HEK293T (cell line): Measurements from ENCODE around the gene PLD1.

Source experiments
- CTCF ChIA-PET: fragments of 350-600 bp; formaldehyde crosslinking; extraction: SDS; loops from one replicate; lab custom pipeline; 2021; ENCODE audit warnings: antibody characterized with exemption, inconsistent platforms; lab: Yijun Ruan, JAX
- POLR2A ChIA-PET: fragments of 350-600 bp; formaldehyde crosslinking; extraction: SDS; loops from one replicate; lab custom pipeline; 2020; ENCODE audit warnings: antibody characterized with exemption, inconsistent platforms; lab: Yijun Ruan, JAX
- DNase-seq: peaks from one replicate; pipeline ENCODE4 v3.0.0; 2012; ENCODE audit warnings: mixed read lengths; ENCODE audit errors: extremely low spot score
- ARNT ChIP-seq: fragments of 450-650 bp; IDR thresholded peaks from 2 replicates; pipeline ENCODE4 v1.6.1; 2017; ENCODE audit warnings: mild to moderate bottlenecking
- BHLHE40 ChIP-seq: fragments of 450-650 bp; IDR thresholded peaks from 2 replicates; pipeline ENCODE4 v1.6.1; 2016; ENCODE audit warnings: mild to moderate bottlenecking, moderate library complexity, borderline replicate concordance
- CTBP1 ChIP-seq: fragments of 450-650 bp; IDR thresholded peaks from 2 replicates; pipeline ENCODE4 v1.6.1; 2016; ENCODE audit warnings: borderline replicate concordance
- ELF4 ChIP-seq: fragments of 450-650 bp; IDR thresholded peaks from 2 replicates; pipeline ENCODE4 v1.6.1; 2017; ENCODE audit warnings: antibody characterized with exemption
- FOXA1 ChIP-seq: fragments of 450-650 bp; IDR thresholded peaks from 2 replicates; pipeline ENCODE4 v1.6.1; 2016; ENCODE audit warnings: mild to moderate bottlenecking
- FOXK2 ChIP-seq: fragments of 450-650 bp; IDR thresholded peaks from 2 replicates; pipeline ENCODE4 v1.6.1; 2016; ENCODE audit warnings: mild to moderate bottlenecking
- FOXM1 ChIP-seq: fragments of 450-650 bp; IDR thresholded peaks from 2 replicates; pipeline ENCODE4 v1.6.1; 2017; ENCODE audit warnings: mild to moderate bottlenecking, borderline replicate concordance
- HDGF ChIP-seq: fragments of 450-650 bp; IDR thresholded peaks from 2 replicates; pipeline ENCODE4 v1.6.1; 2017; ENCODE audit warnings: antibody characterized with exemption, borderline replicate concordance
- L3MBTL2 ChIP-seq: fragments of 450-650 bp; conservative IDR thresholded peaks from 2 replicates; pipeline ENCODE4 v1.6.1; 2016; ENCODE audit warnings: mild to moderate bottlenecking
- LEF1 ChIP-seq: fragments of 450-650 bp; IDR thresholded peaks from 2 replicates; pipeline ENCODE4 v1.6.1; 2017; ENCODE audit warnings: mild to moderate bottlenecking, borderline replicate concordance
- NFRKB ChIP-seq: fragments of 450-650 bp; IDR thresholded peaks from 2 replicates; pipeline ENCODE4 v1.6.1; 2016; ENCODE audit warnings: mild to moderate bottlenecking, moderate library complexity
- PKNOX1 ChIP-seq: fragments of 450-650 bp; IDR thresholded peaks from 2 replicates; pipeline ENCODE4 v1.6.1; 2016
- SP1 ChIP-seq: fragments of 450-650 bp; IDR thresholded peaks from 2 replicates; pipeline ENCODE4 v1.6.1; 2017
- SUZ12 ChIP-seq: fragments of 450-650 bp; IDR thresholded peaks from 2 replicates; pipeline ENCODE4 v1.6.1; 2016; ENCODE audit warnings: mild to moderate bottlenecking
- TARDBP ChIP-seq: fragments of 450-650 bp; IDR thresholded peaks from 2 replicates; pipeline ENCODE4 v1.6.1; 2016
- ZNF384 ChIP-seq: fragments of 450-650 bp; IDR thresholded peaks from 2 replicates; pipeline ENCODE4 v1.6.1; 2016

PLD1 gene

GRCh38 chr3:171557173-171557572 is 253.1 kb downstream of the PLD1 start:
- TF ChIP-seq NFRKB (no peak), CTBP1 (no peak), SP1 (no peak), FOXK2 (no peak), FOXA1 (no peak), ARNT (no peak), ELF4 (no peak), LEF1 (no peak), PKNOX1 (no peak), ZNF384 (no peak), BHLHE40 (no peak), FOXM1 (no peak), SUZ12 (no peak)
- ChIA-PET POLR2A (no interaction called here), CTCF (no interaction called here)
- DNase-seq: no peak

GRCh38 chr3:171556574-171557145 is 253.6 kb downstream of the PLD1 start:
- DNase-seq: no peak
- TF ChIP-seq FOXA1 (no peak), LEF1 (no peak), L3MBTL2 (no peak), NFRKB (no peak), SP1 (no peak), ELF4 (no peak), PKNOX1 (no peak), TARDBP (no peak), FOXK2 (no peak), CTBP1 (no peak), HDGF (no peak)
- POLR2A ChIA-PET: no interaction called here
- CTCF ChIA-PET: no interaction called here

GRCh38 chr3:171556148-171556547 is 254.1 kb downstream of the PLD1 start:
- CTCF ChIA-PET: no interaction called here
- DNase-seq: no peak
- no peak for TF ChIP-seq CTBP1
- no peak for TF ChIP-seq L3MBTL2
- TF ChIP-seq TARDBP: no peak
- TF ChIP-seq SUZ12: no peak
- TF ChIP-seq FOXM1: no peak
- TF ChIP-seq LEF1: no peak
- no peak for TF ChIP-seq NFRKB
- TF ChIP-seq HDGF: no peak
- TF ChIP-seq PKNOX1: no peak
- TF ChIP-seq ELF4: no peak
- no peak for TF ChIP-seq FOXK2
- no peak for TF ChIP-seq BHLHE40
- no peak for TF ChIP-seq ZNF384
- TF ChIP-seq ARNT: no peak
- no peak for TF ChIP-seq SP1
- TF ChIP-seq FOXA1: no peak
- POLR2A ChIA-PET: no interaction called here

- DNase-seq: no peak
Measured at GRCh38 chr3:171553086-171553485, 257.2 kb downstream of the PLD1 start.

GRCh38 chr3:171552531-171552930 is 257.8 kb downstream of the PLD1 start:
- ChIA-PET POLR2A (no interaction called here), CTCF (interaction anchor here (0.7 kb wide), 1 partner anchor 55 kb away, joined by 3 read pairs; no protein-coding TSS in a partner anchor)
- DNase-seq: no peak
- TF ChIP-seq ELF4 (no peak), SP1 (no peak), ZNF384 (no peak), BHLHE40 (no peak), ARNT (no peak), TARDBP (no peak), NFRKB (no peak), PKNOX1 (no peak)

More at GRCh38 chr3:171553086-171553485, 257.2 kb downstream of the PLD1 start:
- ChIA-PET POLR2A (no interaction called here), CTCF (no interaction called here)
- TF ChIP-seq FOXM1 (no peak), PKNOX1 (no peak), BHLHE40 (no peak), ZNF384 (no peak), SUZ12 (no peak), ELF4 (no peak), FOXK2 (no peak), FOXA1 (no peak), LEF1 (no peak), L3MBTL2 (no peak), ARNT (no peak), NFRKB (no peak), TARDBP (no peak), HDGF (no peak), SP1 (no peak)
